Ramos (cell line): ENCODE data around the gene FEM1C.

Experiments used
- in situ Hi-C: fragments of 300-500 bp; cut with MboI; formaldehyde crosslinking; loops from one replicate; pipeline ENCODE4 v1.14.3; 2022; ENCODE audit warnings: low sequenced_read_pairs; ENCODE audit not compliant: unreplicated experiment

FEM1C gene

GRCh38 chr5:115544436-115545350, at the start of gene FEM1C:
TSS of gene FEM1C (minus strand) at chr5:115544775. CDS start at chr5:115543493, 1,282 bp downstream.
- in situ Hi-C loops: no loop called here

DNA sequence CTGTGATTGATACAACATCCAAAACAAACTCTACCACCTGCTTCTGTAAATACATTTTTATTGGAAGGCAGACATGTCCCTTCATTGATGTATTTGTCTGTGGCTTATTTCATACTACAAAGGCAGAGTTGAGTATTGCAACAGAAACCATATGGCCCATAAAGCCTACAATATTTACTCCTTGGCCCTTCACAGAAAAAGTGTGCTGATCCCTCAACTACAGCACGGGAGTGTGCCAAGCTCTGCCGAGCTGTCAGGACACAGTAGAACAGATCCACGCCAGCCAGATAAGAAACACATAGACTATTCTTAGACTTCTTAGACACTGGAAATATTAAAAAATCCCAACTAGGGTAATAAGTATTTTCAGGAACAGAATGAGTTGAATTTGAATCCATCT, 44.5 kb upstream of the FEM1C start:
- in situ Hi-C loops: loop anchor here (10.0 kb wide), 1 partner anchor 284 kb away; no protein-coding TSS in a partner anchor

- in situ Hi-C loops: loop anchor here (10.0 kb wide), 1 partner anchor 284 kb away; no protein-coding TSS in a partner anchor
Measured at GRCh38 chr5:115588640-115589039, 44.1 kb upstream of the FEM1C start.

- in situ Hi-C loops: loop anchor here (10.0 kb wide), 1 partner anchor 282 kb away; no protein-coding TSS in a partner anchor
Measured at GRCh38 chr5:115586525-115587146, 42.1 kb upstream of the FEM1C start.

- in situ Hi-C loops: loop anchor here (10.0 kb wide), 1 partner anchor 280 kb away; no protein-coding TSS in a partner anchor
Measured at GRCh38 chr5:115585265-115585664, 40.7 kb upstream of the FEM1C start.

DNA sequence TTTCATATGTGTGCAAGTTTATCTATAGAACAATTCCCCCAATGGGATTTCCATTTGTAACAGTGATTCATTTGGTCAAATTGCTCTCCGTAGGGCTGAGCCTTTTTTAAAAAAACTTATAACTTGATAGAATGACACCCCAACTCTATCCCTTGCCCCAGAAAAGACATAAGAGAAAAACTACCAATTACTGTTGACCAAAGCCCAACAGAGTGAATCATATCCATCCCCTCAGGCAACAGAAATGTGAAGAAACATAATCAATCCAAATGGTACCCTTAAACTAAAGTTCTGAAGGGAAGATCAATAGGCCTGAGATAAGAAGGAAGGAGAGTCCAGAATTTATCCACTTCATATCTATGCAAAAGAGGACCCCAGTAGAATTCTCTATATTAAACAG, 39.9 kb upstream of the FEM1C start:
- in situ Hi-C loops: loop anchor here (10.0 kb wide), 1 partner anchor 280 kb away; no protein-coding TSS in a partner anchor

- in situ Hi-C loops: loop anchor here (10.0 kb wide), 1 partner anchor 279 kb away; no protein-coding TSS in a partner anchor
Measured at GRCh38 chr5:115583474-115583873, 38.9 kb upstream of the FEM1C start.

DNA sequence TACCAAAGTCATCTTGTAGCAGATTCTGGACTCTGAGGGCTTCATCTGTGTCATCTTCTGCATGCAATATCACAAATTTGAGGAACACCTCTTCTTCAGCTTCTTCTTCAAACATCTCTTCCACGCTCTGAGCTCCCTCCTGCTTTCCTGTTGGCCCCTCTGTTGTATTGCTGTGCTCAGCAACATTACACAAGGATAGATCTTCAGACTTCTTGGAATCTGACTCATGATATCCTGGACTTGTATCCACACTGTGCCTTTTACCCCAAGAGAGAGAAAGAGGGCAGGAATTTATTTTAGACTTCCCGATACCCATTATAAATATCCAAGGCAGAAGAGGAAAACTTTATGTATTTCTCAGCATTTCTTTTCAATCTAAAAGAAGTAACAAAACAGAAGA, 36.4 kb upstream of the FEM1C start:
- in situ Hi-C loops: loop anchor here (10.0 kb wide), 1 partner anchor 276 kb away; no protein-coding TSS in a partner anchor

- in situ Hi-C loops: loop anchor here (10.0 kb wide), 2 partner anchors 275 to 475 kb away; no protein-coding TSS in a partner anchor
Measured at GRCh38 chr5:115579747-115580173, 35.2 kb upstream of the FEM1C start.

DNA sequence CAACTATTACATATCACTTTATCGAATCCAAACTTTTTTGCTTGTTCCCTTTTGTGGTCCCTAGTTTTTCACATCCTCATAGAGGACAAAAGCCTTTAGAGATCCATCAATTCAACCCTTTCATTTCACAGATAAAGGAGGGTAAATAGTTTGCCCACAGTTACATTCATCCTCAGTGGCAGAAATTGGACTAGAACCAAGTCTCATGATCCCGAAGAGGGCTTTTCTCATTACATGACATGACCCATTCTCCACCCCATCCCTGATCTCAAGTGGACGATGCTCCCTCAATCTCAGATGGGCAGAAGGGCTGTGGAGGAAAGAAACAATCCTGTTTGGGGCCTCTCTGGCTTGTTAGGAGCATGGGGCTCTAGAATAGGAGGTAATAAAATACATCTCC, 34.6 kb upstream of the FEM1C start:
- in situ Hi-C loops: loop anchor here (10.0 kb wide), 1 partner anchor 474 kb away; no protein-coding TSS in a partner anchor

DNA sequence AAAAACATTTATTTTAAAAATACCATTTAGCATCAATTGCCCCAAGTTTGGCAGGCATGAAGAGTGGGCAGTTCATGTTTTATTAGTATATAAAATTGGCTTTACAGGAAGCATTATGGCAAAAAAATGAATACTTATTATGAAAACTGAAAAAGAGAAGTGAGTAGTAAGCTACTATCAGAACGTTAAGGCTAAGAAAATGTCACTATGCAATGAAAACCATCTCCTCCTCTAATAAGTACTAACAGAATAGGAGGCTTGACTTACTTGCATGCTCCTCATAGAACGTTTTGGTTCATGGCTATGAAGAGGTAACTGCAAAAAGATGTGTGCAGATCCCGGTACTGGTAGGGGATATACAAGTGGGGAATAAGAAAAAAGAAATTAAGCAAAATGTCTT, 34.1 kb upstream of the FEM1C start:
- in situ Hi-C loops: loop anchor here (10.0 kb wide), 1 partner anchor 474 kb away; no protein-coding TSS in a partner anchor

DNA sequence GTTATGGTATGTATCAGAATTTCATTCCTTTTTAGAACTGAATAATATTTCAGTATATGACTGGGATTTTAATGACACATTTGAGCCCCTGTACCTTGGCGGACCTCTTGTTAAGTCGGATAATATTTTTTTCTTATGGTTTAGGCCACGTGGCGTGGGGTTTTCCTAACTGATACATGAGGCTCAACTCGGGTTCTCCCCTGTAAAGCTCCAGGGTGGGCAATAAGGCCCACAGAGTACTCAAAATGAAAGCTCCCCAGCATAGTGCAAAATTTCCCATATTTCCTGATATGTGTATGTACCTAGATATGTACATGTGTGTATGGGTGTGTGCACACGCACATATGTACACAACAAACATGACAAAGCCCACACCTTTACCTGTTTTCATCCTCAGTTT, 33.2 kb upstream of the FEM1C start:
- in situ Hi-C loops: loop anchor here (10.0 kb wide), 1 partner anchor 473 kb away; no protein-coding TSS in a partner anchor

- in situ Hi-C loops: loop anchor here (10.0 kb wide), 1 partner anchor 473 kb away; no protein-coding TSS in a partner anchor
Measured at GRCh38 chr5:115577329-115577728, 32.8 kb upstream of the FEM1C start.

DNA sequence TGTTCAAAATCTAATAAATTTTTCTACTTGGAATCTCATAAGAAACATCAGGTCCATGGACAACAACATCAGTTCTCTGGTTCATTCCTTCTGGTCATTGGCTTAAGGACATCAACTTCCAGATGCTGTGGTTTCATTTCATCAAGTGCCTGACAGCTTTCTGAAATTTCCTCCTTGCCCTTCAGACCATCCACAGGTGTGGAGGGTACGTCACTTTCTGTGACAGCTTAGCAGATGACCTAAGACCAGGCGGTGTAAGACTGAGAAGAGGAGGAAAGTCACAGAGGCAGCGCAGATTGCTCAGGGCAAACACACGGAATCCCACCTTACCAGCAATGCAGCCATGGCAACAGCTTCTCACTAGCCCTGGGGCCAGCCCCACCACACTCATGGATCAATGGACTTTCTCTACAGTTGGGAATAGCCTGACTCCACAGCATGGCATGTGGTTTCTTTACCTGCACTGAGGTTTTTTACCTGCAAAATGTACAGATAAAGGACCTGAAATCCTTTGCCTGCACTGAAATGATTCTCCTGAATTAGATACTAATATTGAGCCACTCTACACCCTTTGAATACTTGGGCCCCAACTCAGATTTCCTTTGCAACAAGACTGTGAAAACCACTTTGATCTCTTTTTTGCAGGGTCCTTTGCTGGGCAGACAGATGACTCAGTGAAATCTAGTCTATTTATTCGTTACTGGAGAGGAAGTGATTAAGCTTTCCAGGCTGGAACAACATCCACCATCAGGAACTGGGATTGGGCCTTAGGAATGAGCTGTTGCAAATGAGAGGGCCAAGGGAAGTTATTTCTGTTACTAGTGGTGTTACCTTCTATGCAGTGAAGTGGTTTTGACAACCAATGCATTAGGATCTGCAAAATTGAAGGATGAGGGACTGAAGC, 30.8 kb upstream of the FEM1C start:
- in situ Hi-C loops: loop anchor here (10.0 kb wide), 1 partner anchor 471 kb away; no protein-coding TSS in a partner anchor

DNA sequence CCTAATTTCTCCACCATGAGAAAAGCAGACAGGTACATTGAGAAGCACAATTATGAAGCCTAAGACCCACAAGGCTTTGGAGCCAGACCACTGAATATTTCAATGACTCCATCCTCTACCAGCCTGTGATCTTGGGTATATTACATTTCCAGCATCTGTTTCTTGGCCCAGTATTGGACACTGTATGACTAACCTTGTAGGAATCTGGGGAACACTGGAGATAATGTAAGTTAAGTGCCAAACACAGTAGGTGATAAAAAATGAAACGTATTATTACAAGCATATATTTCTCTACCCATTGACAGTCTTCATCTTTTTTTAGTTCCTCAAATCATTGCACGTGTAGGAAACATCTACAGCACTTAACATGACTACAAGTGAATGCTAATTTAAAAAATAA, 28.6 kb upstream of the FEM1C start:
- in situ Hi-C loops: loop anchor here (10.0 kb wide), 1 partner anchor 468 kb away; no protein-coding TSS in a partner anchor

DNA sequence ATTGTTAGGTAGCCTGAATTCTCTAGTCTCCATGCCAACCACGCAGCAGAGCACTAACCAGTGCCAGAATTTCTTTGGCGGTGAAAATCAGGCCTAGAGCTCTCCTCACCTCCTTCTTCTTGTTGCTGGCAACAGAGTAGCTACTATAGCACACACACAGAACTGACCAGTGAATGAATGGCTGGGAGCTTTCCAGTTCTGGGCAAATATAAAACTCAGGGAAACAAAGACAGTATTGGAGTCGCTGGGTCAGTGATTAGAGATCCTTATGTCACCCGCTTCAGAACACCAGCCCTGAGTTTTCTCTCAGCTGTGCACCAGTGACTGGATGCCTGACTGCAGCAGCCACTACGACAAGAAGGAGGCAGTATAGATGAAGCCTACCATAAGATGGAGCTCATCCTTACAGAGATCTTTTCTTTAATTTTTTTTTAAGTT, 26.9 kb upstream of the FEM1C start:
- in situ Hi-C loops: loop anchor here (10.0 kb wide), 1 partner anchor 467 kb away; no protein-coding TSS in a partner anchor

DNA sequence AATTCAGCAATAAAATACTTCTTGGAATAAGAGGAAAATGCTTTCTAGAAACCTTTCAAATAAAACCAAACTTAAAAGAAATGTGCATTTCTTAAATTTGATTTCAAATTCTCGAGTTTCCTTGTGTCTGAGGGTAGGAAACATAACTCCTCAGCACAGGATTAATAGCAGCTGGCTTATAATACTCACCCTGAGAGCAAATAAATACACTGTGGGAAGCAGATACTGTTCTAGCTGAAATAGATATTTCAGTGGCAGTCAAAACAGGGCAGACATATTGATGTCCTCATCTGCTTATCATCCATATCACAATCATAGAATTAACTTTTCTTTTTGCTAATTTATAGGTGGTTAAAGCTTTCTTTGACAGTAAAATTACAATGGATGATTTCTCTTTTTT, 24.1 kb upstream of the FEM1C start:
- in situ Hi-C loops: no loop called here

- in situ Hi-C loops: no loop called here
Measured at GRCh38 chr5:115565233-115565632, 20.7 kb upstream of the FEM1C start.

GRCh38 chr5:115561176-115561575, 16.6 kb upstream of the FEM1C start:
- in situ Hi-C loops: no loop called here
